Mucosa of descending colon (tissue), 3 donors: ENCODE results near the gene SLC37A1. TPM values are rescaled to one million over a fixed set of nuclear protein-coding genes. Genes with fewer than 3 reads are reported as not detected.

Source experiments
- ATAC-seq: fragments of 200-7000 bp; cut with Tn5 transposase; one replicate; pipeline ENCODE4 v1.9.1; 2020; ENCODE audit warnings: mild to moderate bottlenecking, moderate library complexity
- DNase-seq, 3 donors: peaks; one replicate each; pipeline ENCODE4 v3.0.0-alpha.2; 2020
- H3K36me3 ChIP-seq: fragments of 200-600 bp; one replicate; pipeline ENCODE4 v1.8.0; 2021; ENCODE audit warnings: low read depth, mild to moderate bottlenecking
- H3K4me1 ChIP-seq: fragments of 200-600 bp; one replicate; pipeline ENCODE4 v1.8.0; 2021; ENCODE audit warnings: low read depth, mild to moderate bottlenecking
- H3K4me3 ChIP-seq: fragments of 200-600 bp; one replicate; pipeline ENCODE4 v1.8.0; 2021; ENCODE audit warnings: mild to moderate bottlenecking
- H3K9me3 ChIP-seq: fragments of 200-600 bp; one replicate; pipeline ENCODE4 v1.8.0; 2021; ENCODE audit warnings: mild to moderate bottlenecking
- intact Hi-C, 2 donors: fragments of 100-400 bp; cut with DNase I in 1 of 2; cut with micrococcal nuclease in 1 of 2; formaldehyde crosslinking; loops; one replicate each; pipeline versions ENCODE4 v1.11.0 to v1.11.1; 2022; cut with DNase I, micrococcal nuclease
- total RNA-seq, 3 donors: library from RNA; stranded (reverse); fragmentation: NEBNext Ultra II Directional in 2 of 3; extraction: Animal tissue kit (Norgen Biotek cat#: 25700) in 2 of 3; gene quantifications; one replicate each; pipeline versions ENCODE4 v1.2.1 to v1.2.4, GENCODE V29; 2021 to 2023
- TF ChIP-seq, protein P1 (sequence below): fragments of 200-600 bp; IDR thresholded peaks from one replicate; pipeline ENCODE4 v1.8.0; 2022; ENCODE audit warnings: antibody characterized with exemption, mild to moderate bottlenecking
- donor health status: DM: no; HTN: no; CAD: no; lungs with moderate emphysema.
- donor health status: DM: no; HTN: no; CAD: no.
- donor health status: DM: no; HTN: yes; CAD: no.

The SLC37A1 gene
- total RNA-seq, 3 donors from 2014 or later, result 52.3 to 179 (median 92.3) TPM

DNA sequence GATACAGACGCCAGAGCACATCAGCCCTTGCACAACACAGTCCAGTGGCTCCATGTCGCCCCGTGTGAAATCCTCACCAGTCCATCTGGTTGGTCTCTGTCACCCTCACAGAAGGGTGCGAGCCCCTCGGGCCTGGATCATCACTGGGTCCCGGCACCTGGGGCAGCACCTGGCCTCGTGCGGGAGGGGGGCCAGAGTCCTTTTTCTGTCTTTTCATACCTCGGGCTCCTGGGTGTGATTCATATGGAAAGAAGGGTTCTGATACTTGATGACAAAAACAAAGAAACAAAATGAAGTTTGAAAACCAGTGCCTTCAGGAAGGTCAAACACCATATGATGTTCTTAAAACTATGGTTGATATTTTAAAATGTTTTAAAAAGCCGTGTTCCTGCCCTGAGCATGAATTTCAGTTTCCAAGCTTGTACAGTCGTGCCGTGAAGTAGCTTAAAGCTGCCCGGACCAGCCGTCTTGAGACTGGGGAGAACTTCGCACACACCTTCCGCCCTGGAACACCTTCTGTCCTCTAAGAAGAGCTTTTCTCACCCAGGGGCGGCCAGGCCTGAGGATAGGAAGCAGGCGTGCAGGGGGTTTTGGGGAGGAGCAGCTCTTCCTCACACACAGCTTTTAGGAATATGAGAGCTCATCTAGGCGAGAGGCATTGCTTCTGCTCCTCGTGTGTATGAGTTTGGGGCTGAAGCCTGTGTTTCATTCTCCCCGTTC, 35.2 kb downstream of the SLC37A1 start:
- Histone ChIP-seq H3K4me1 (peaks cover 4% of the 10 kb centered on the region), H3K9me3 (no peaks in the 10 kb centered on the region), H3K36me3 (no peaks in the 10 kb centered on the region), H3K4me3 (no peak overlapping the region)
- TF ChIP-seq, protein P1, sequence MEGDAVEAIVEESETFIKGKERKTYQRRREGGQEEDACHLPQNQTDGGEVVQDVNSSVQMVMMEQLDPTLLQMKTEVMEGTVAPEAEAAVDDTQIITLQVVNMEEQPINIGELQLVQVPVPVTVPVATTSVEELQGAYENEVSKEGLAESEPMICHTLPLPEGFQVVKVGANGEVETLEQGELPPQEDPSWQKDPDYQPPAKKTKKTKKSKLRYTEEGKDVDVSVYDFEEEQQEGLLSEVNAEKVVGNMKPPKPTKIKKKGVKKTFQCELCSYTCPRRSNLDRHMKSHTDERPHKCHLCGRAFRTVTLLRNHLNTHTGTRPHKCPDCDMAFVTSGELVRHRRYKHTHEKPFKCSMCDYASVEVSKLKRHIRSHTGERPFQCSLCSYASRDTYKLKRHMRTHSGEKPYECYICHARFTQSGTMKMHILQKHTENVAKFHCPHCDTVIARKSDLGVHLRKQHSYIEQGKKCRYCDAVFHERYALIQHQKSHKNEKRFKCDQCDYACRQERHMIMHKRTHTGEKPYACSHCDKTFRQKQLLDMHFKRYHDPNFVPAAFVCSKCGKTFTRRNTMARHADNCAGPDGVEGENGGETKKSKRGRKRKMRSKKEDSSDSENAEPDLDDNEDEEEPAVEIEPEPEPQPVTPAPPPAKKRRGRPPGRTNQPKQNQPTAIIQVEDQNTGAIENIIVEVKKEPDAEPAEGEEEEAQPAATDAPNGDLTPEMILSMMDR, result no peak
- DNase-seq (peak in 2 of 3 donors; percentile 5 to 36), ATAC-seq (no peak)
- intact Hi-C loops, result no loop called here

DNA sequence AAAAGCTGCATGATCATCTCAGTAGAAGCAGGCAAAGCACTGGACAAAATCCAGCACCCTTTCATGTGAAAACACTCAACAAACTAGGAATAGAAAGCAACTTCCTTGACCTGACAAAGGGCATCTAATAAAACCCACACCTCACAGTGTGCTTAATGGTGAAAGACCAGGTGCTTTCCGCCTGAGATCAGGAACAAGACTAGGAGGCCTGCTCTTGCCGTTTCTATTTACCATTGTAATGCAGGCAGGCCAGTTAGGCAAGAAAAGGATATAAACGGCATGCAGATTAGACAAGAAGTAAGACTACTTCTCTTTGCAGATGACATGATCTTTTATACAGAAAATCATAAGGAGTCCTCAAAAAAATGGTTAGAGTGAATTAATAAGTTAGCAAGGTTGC, 37.2 kb downstream of the SLC37A1 start:
- DNase-seq (peak in 2 of 3 donors; percentile 17 to 63), ATAC-seq (peak; percentile 94)
- TF ChIP-seq, protein P1, result no peak
- peaks cover 4% of the 10 kb centered on the region for H3K4me1 ChIP-seq
- no peaks in the 10 kb centered on the region for H3K36me3 ChIP-seq
- H3K4me3 ChIP-seq, result no peak overlapping the region
- no peaks in the 10 kb centered on the region for H3K9me3 ChIP-seq
- intact Hi-C loops, result no loop called here

DNA sequence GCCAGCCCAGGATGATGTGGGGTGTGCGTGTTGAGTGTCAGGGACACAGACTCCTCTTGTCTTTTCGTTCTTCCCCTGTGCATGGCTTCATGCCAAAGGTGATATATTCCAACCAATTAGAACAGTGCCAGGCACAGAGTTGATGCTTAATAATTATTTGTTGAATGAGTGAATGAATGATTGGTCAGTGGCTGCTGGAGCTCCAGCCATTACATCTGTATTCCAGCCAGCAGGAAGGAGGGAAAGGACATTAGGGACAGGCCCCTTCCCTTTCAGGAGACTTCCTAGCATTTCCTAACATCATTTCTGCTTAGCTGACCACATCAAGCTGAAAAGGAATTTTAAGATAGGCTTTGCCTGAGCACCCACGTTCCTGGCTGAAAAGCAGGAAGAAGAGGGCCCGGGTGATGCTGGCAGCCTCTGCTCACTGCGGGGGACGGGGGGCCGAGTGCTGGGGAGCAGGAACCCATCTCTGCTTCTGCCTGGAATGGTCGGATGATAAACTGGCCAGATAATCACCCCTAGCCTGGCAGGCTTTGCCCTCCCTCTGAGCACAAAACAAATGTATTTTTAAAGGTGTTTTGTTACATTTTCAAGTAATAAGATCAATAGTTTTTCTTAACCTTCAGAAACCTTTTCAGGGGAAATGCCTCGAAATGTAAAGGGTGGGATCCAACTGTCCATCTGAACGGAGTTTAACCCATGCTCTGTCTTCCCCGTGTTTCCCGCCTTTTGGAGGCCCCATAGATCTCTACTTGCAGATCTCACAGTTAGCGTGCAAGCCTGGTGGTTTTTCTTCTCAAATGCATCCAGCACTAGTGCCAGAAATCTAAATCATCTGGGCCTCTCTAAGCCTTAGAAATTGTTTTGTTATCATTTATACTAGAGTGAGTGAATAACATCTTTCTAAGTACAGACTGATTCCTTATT, 39.0 kb downstream of the SLC37A1 start:
- TF ChIP-seq, protein P1, result no peak
- no peak for ATAC-seq
- Histone ChIP-seq H3K4me1 (peaks cover 4% of the 10 kb centered on the region), H3K9me3 (no peaks in the 10 kb centered on the region), H3K4me3 (no peak overlapping the region), H3K36me3 (no peaks in the 10 kb centered on the region)
- intact Hi-C loops, result no loop called here
- peak in 1 of 3 donors; percentile 7 for DNase-seq

DNA sequence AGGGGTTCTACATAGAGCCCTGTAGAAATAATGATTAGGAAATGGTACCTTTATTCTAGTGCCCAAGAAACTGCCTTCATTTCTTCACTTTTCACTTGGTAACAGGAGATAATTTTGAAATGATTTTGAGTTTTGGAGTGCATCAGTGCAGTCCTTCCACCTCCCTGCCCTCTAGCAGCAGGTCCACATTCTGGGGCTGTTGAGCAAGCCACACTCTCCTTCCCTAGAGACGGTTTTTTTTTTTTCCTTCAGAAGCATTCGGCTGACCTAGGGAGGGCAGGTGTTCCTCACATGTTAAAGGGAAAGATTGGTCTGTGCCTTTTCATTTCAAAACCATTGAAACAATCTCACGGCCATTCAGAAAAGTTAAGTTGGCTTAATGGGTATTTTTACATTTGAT, 39.8 kb downstream of the SLC37A1 start:
- TF ChIP-seq, protein P1, result no peak
- peaks cover 4% of the 10 kb centered on the region for H3K4me1 ChIP-seq
- DNase-seq (no peak), ATAC-seq (no peak)
- H3K9me3 ChIP-seq, result no peaks in the 10 kb centered on the region
- no peak overlapping the region for H3K4me3 ChIP-seq
- intact Hi-C loops, result no loop called here
- no peaks in the 10 kb centered on the region for H3K36me3 ChIP-seq

DNA sequence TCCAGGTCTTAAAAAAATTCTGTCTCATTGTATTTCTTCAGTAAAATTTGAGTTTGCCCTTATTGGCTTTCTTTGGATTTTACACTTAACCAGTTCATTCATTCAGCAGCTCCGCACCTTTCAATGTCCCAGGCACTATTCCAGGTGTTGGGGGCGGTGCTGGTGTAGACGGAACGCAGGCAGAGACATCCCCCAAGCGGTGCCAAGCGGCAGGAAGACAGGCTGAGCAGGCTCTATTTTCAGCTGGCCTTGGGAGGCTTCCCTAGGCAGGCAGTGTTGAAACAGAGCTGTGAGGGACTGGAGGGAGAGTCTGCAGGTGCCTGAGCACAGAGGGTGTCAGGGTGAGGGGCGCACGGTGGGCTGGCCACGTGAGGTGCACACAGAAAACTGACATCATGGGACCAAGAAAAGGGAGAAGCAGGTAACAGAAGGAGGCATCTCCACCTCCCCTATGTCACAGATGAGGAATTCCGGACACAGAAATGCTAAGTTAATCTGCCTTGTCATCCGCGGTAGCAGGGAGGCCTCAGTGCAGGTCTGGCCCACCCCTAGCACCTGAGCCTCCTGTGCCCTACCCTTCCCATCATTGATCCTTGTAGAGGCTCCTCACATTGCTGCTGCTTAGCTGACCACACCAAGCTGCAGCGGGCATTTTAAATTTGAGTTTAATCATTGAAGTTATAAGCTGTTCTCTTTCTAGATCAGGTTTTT, 40.8 kb downstream of the SLC37A1 start:
- Histone ChIP-seq H3K4me1 (peaks cover 4% of the 10 kb centered on the region), H3K36me3 (no peaks in the 10 kb centered on the region), H3K9me3 (no peaks in the 10 kb centered on the region), H3K4me3 (no peak overlapping the region)
- DNase-seq (peak in 1 of 3 donors; percentile 9), ATAC-seq (no peak)
- TF ChIP-seq, protein P1, result no peak
- intact Hi-C loops, result no loop called here
